HCT116 (cell line): ENCODE results near the gene TMEM121B. TPM values are rescaled to one million over a fixed set of nuclear protein-coding genes. Genes with fewer than 3 reads are reported as not detected.

Source experiments
- ATAC-seq: fragments of 200-7000 bp; cut with Tn5 transposase; 2 replicates; pipeline ENCODE4 v1.9.1; 2020; ENCODE audit warnings: mild to moderate bottlenecking, moderate library complexity
- BruUV-seq: library from RNA; stranded (reverse); fragments of 400-500 nt; replicated peaks from 2 replicates; lab custom pipeline; 2021; lab: Mats Ljungman, UMichigan
- CTCF ChIA-PET: fragments of 300-600 bp; sonication (Branson Sonifier 250); formaldehyde crosslinking; loops from one replicate; lab custom pipeline; 2021; ENCODE audit warnings: antibody characterized with exemption; lab: Charles Lee
- POLR2A ChIA-PET: fragments of 300-600, 350-600 bp; sonication (Branson Sonifier 250); formaldehyde crosslinking; loops from one replicate; lab custom pipeline; 2021; ENCODE audit warnings: antibody characterized with exemption; lab: Charles Lee
- RAD21 ChIA-PET, 2 experiments: fragments of 300-600 bp; sonication (Branson Sonifier 250); formaldehyde crosslinking; loops; one replicate each; lab custom pipeline; 2023; ENCODE audit warnings: low total read pairs in 2 of 2; ENCODE audit not compliant: uncharacterized antibody in 2 of 2, unreplicated experiment in 2 of 2, low non-redundant PET in 1 of 2; lab: Charles Lee
- DNase-seq: peaks from one replicate; pipeline ENCODE4 v3.0.0-alpha.2; 2010; ENCODE audit warnings: low read depth, low spot score
- H2AFZ ChIP-seq: fragments of 200-600 bp; shearing (Covaris generic), sonication (generic); 2 replicates; pipeline ENCODE4 v1.6.1; 2017; ENCODE audit warnings: low read depth, mixed run types, mixed read lengths, antibody characterized with exemption, low read length; ENCODE audit not compliant: poor library complexity, severe bottlenecking
- H3K27ac ChIP-seq: 2 replicates; pipeline ENCODE4 v1.5.1; 2012; ENCODE audit warnings: low read depth, low read length
- H3K27me3 ChIP-seq: fragments of 200-600 bp; sonication (generic); 2 replicates; pipeline ENCODE4 v1.6.1; 2016; ENCODE audit warnings: mixed run types, low read length, mixed read lengths; ENCODE audit not compliant: insufficient read depth
- H3K36me3 ChIP-seq, 2 experiments: fragments of 200-500 bp in 1 of 2; fragments of 200-600 bp in 1 of 2; sonication (Bioruptor generic) in 1 of 2; sonication (generic) in 1 of 2; 2 replicates each; pipeline versions ENCODE4 v1.5.1 to v1.6.1; 2014 to 2016; ENCODE audit warnings: low read length in 2 of 2, inconsistent platforms in 1 of 2, mixed read lengths in 1 of 2, mixed run types in 1 of 2; ENCODE audit not compliant: insufficient read depth in 2 of 2, control insufficient read depth in 1 of 2
- H3K4me1 ChIP-seq, 2 experiments: fragments of 200-600 bp in 1 of 2; sonication (generic) in 1 of 2; 2 replicates each; pipeline versions ENCODE4 v1.5.1 to v1.6.1; 2012 to 2017; ENCODE audit warnings: low read length in 2 of 2, inconsistent platforms in 1 of 2, mild to moderate bottlenecking in 1 of 2, mixed read lengths in 1 of 2, mixed run types in 1 of 2, moderate library complexity in 1 of 2; ENCODE audit not compliant: insufficient read depth in 2 of 2, control insufficient read depth in 1 of 2
- H3K4me2 ChIP-seq: fragments of 200-600 bp; sonication (generic); 2 replicates; pipeline ENCODE4 v1.6.1; 2017; ENCODE audit warnings: mixed run types, low read length, mixed read lengths
- H3K4me3 ChIP-seq, 2 experiments: fragments of 200-600 bp in 1 of 2; sonication (generic) in 1 of 2; replicated peaks in 1 of 2; 2 replicates each; pipeline ENCODE4 v1.5.1; 2011 to 2016; ENCODE audit warnings: low read length in 2 of 2, control low read depth in 1 of 2, low read depth in 1 of 2, mild to moderate bottlenecking in 1 of 2, mixed read lengths in 1 of 2, mixed run types in 1 of 2
- H3K79me2 ChIP-seq: fragments of 200-600 bp; sonication (generic); 2 replicates; pipeline ENCODE4 v1.6.1; 2017; ENCODE audit warnings: mild to moderate bottlenecking, mixed run types, low read length, moderate library complexity, mixed read lengths; ENCODE audit not compliant: insufficient read depth
- H3K9ac ChIP-seq: fragments of 200-600 bp; sonication (generic); 2 replicates; pipeline ENCODE4 v1.6.1; 2016; ENCODE audit warnings: low read length, mixed read lengths
- H3K9me2 ChIP-seq: fragments of 200-600 bp; sonication (generic), shearing (Covaris generic); 2 replicates; pipeline ENCODE4 v1.6.1; 2017; ENCODE audit warnings: mixed run types, mild to moderate bottlenecking, moderate library complexity; ENCODE audit not compliant: insufficient read depth
- H3K9me3 ChIP-seq, 2 experiments: fragments of 200-500 bp in 1 of 2; fragments of 200-600 bp in 1 of 2; sonication (Bioruptor generic) in 1 of 2; sonication (generic) in 1 of 2; 2 replicates each; pipeline ENCODE4 v1.6.1; 2014 to 2017; ENCODE audit warnings: low read length in 2 of 2, mixed read lengths in 2 of 2, inconsistent platforms in 1 of 2, low read depth in 1 of 2, mild to moderate bottlenecking in 1 of 2, mixed run types in 1 of 2, moderate library complexity in 1 of 2; ENCODE audit not compliant: control insufficient read depth in 1 of 2, insufficient read depth in 1 of 2
- H4K20me1 ChIP-seq: fragments of 200-600 bp; sonication (generic), shearing (Covaris generic); 2 replicates; pipeline ENCODE4 v1.6.1; 2017; ENCODE audit warnings: mixed run types, mild to moderate bottlenecking, moderate library complexity; ENCODE audit not compliant: insufficient read depth
- CBX3 ChIP-seq: IDR thresholded peaks from 2 replicates; pipeline ENCODE4 v1.6.1; 2012; ENCODE audit warnings: low read depth
- CEBPB ChIP-seq: IDR thresholded peaks from 2 replicates; pipeline ENCODE4 v1.6.1; 2012; ENCODE audit warnings: low read depth
- EGR1 ChIP-seq: IDR thresholded peaks from 2 replicates; pipeline ENCODE4 v1.6.1; 2012; ENCODE audit warnings: low read depth
- ELF1 ChIP-seq: IDR thresholded peaks from 2 replicates; pipeline ENCODE4 v1.6.1; 2012; ENCODE audit warnings: low read depth, borderline replicate concordance
- EZH2 ChIP-seq: fragments of 200-600 bp; sonication (generic); IDR thresholded peaks from 2 replicates; pipeline ENCODE4 v1.6.1; 2017; ENCODE audit warnings: antibody characterized with exemption, mixed run types
- EZH2phosphoT487 ChIP-seq: fragments of 200-600 bp; IDR thresholded peaks from 2 replicates; pipeline ENCODE4 v1.6.1; 2018; ENCODE audit warnings: antibody characterized with exemption, borderline replicate concordance
- JUND ChIP-seq: IDR thresholded peaks from 2 replicates; pipeline ENCODE4 v1.6.1; 2012
- POLR2A ChIP-seq: IDR thresholded peaks from 2 replicates; pipeline ENCODE4 v1.7.0; 2011; ENCODE audit warnings: borderline replicate concordance; ENCODE audit not compliant: insufficient read depth, insufficient read length; ENCODE audit errors: extremely low read depth
- POLR2AphosphoS5 ChIP-seq: IDR thresholded peaks from 2 replicates; pipeline ENCODE4 v1.6.1; 2011; ENCODE audit warnings: mild to moderate bottlenecking, low read depth, low read length, moderate library complexity
- RAD21 ChIP-seq: IDR thresholded peaks from 2 replicates; pipeline ENCODE4 v1.6.1; 2012; ENCODE audit warnings: low read depth, mild to moderate bottlenecking
- SIN3A ChIP-seq: IDR thresholded peaks from 2 replicates; pipeline ENCODE4 v1.6.1; 2012; ENCODE audit warnings: low read depth
- SP1 ChIP-seq: IDR thresholded peaks from 2 replicates; pipeline ENCODE4 v1.6.1; 2012; ENCODE audit warnings: low read depth
- ZFX ChIP-seq: fragments of 450-650 bp; IDR thresholded peaks from 2 replicates; pipeline ENCODE4 v1.6.1; 2017
- ZNF274 ChIP-seq: fragments of 200-500 bp; sonication (Bioruptor generic); IDR thresholded peaks from 2 replicates; pipeline ENCODE4 v1.6.1; 2014; ENCODE audit warnings: mild to moderate bottlenecking, low read depth, low read length, inconsistent platforms
- intact Hi-C: fragments of 100-400 bp; cut with micrococcal nuclease; formaldehyde crosslinking; loops from 2 replicates; pipeline ENCODE4 v1.10.0; 2022
- total RNA-seq: library from RNA; stranded (reverse); gene quantifications from one replicate; pipeline ENCODE4 v1.2.1, GENCODE V29; 2021; ENCODE audit not compliant: unreplicated experiment
- TF ChIP-seq, protein P1 (sequence below): IDR thresholded peaks from 2 replicates; pipeline ENCODE4 v1.6.1; 2012
- TF ChIP-seq, protein P2 (sequence below): IDR thresholded peaks from 2 replicates; pipeline ENCODE4 v1.6.1; 2012; ENCODE audit warnings: low read depth
- TF ChIP-seq, protein P3 (sequence below): IDR thresholded peaks from 2 replicates; pipeline ENCODE4 v1.6.1; 2011; ENCODE audit warnings: mild to moderate bottlenecking, low read length, moderate library complexity; ENCODE audit not compliant: insufficient replicate concordance; ENCODE audit errors: extremely low read depth
- TF ChIP-seq, protein P4 (sequence below), 3 experiments: fragments of 200-600 bp in 1 of 3; sonication (generic) in 1 of 3; IDR thresholded peaks in 2 of 3; conservative IDR thresholded peaks in 1 of 3; 2 replicates each; pipeline ENCODE4 v1.5.1; 2012 to 2017; ENCODE audit warnings: low read depth in 2 of 3, low read length in 2 of 3, antibody characterized with exemption in 1 of 3, borderline replicate concordance in 1 of 3, control low read depth in 1 of 3, mild to moderate bottlenecking in 1 of 3, mixed read lengths in 1 of 3, mixed run types in 1 of 3, moderate library complexity in 1 of 3; ENCODE audit not compliant: insufficient read depth in 1 of 3

The TMEM121B gene
- total RNA-seq, 1 experiment from 2014 or later, result 0.57 TPM

DNA sequence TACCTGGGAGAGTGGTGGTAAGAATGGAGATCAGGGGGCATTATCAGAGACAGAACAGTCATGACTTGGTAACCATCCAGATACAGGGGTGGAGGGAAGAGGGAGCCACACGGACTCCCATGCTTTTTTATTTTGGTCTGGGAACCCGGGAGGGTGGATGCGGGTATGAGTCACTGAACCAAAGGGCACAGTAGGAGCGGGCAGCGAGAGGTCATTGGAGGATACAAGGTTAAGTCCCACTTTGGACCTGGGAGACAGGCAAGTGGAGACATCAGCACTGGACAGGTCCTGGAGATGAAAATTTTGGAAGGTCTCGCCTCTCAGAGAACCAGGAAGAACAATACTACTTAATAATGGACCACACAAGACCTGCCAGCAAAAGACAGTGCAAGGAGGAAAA lies 31.2 kb upstream of the TMEM121B start:
- TF ChIP-seq ELF1 (no peak), CEBPB (no peak), ZFX (no peak), RAD21 (no peak), CBX3 (no peak), EZH2phosphoT487 (no peak), JUND (no peak), EZH2 (no peak), POLR2AphosphoS5 (no peak), ZNF274 (no peak), EGR1 (no peak), SP1 (no peak), POLR2A (no peak), SIN3A (no peak)
- TF ChIP-seq, protein P1, sequence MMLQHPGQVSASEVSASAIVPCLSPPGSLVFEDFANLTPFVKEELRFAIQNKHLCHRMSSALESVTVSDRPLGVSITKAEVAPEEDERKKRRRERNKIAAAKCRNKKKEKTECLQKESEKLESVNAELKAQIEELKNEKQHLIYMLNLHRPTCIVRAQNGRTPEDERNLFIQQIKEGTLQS, result no peak
- TF ChIP-seq, protein P2, sequence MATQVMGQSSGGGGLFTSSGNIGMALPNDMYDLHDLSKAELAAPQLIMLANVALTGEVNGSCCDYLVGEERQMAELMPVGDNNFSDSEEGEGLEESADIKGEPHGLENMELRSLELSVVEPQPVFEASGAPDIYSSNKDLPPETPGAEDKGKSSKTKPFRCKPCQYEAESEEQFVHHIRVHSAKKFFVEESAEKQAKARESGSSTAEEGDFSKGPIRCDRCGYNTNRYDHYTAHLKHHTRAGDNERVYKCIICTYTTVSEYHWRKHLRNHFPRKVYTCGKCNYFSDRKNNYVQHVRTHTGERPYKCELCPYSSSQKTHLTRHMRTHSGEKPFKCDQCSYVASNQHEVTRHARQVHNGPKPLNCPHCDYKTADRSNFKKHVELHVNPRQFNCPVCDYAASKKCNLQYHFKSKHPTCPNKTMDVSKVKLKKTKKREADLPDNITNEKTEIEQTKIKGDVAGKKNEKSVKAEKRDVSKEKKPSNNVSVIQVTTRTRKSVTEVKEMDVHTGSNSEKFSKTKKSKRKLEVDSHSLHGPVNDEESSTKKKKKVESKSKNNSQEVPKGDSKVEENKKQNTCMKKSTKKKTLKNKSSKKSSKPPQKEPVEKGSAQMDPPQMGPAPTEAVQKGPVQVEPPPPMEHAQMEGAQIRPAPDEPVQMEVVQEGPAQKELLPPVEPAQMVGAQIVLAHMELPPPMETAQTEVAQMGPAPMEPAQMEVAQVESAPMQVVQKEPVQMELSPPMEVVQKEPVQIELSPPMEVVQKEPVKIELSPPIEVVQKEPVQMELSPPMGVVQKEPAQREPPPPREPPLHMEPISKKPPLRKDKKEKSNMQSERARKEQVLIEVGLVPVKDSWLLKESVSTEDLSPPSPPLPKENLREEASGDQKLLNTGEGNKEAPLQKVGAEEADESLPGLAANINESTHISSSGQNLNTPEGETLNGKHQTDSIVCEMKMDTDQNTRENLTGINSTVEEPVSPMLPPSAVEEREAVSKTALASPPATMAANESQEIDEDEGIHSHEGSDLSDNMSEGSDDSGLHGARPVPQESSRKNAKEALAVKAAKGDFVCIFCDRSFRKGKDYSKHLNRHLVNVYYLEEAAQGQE, result no peak
- TF ChIP-seq, protein P3, sequence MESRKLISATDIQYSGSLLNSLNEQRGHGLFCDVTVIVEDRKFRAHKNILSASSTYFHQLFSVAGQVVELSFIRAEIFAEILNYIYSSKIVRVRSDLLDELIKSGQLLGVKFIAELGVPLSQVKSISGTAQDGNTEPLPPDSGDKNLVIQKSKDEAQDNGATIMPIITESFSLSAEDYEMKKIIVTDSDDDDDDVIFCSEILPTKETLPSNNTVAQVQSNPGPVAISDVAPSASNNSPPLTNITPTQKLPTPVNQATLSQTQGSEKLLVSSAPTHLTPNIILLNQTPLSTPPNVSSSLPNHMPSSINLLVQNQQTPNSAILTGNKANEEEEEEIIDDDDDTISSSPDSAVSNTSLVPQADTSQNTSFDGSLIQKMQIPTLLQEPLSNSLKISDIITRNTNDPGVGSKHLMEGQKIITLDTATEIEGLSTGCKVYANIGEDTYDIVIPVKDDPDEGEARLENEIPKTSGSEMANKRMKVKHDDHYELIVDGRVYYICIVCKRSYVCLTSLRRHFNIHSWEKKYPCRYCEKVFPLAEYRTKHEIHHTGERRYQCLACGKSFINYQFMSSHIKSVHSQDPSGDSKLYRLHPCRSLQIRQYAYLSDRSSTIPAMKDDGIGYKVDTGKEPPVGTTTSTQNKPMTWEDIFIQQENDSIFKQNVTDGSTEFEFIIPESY, result no peak
- TF ChIP-seq, protein P4, sequence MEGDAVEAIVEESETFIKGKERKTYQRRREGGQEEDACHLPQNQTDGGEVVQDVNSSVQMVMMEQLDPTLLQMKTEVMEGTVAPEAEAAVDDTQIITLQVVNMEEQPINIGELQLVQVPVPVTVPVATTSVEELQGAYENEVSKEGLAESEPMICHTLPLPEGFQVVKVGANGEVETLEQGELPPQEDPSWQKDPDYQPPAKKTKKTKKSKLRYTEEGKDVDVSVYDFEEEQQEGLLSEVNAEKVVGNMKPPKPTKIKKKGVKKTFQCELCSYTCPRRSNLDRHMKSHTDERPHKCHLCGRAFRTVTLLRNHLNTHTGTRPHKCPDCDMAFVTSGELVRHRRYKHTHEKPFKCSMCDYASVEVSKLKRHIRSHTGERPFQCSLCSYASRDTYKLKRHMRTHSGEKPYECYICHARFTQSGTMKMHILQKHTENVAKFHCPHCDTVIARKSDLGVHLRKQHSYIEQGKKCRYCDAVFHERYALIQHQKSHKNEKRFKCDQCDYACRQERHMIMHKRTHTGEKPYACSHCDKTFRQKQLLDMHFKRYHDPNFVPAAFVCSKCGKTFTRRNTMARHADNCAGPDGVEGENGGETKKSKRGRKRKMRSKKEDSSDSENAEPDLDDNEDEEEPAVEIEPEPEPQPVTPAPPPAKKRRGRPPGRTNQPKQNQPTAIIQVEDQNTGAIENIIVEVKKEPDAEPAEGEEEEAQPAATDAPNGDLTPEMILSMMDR (IDR thresholded peaks at IDR 0.05 in 2 of 3, conservative IDR thresholded peaks at IDR 0.05 in 1 of 3; ENCODE audit: borderline replicate concordance in 1 of 3, insufficient read depth in 1 of 3, low read depth in 2 of 3, low read length in 2 of 3), result no peak
- H3K4me3 ChIP-seq, result no peak overlapping the region
- no peak overlapping the region for H3K27ac ChIP-seq
- intact Hi-C loops, result loop anchor here (5.0 kb wide), 2 partner anchors 55 to 70 kb away; partner anchors contain the start of gene IL17RA
- H3K9me2 ChIP-seq, result no peaks in the 10 kb centered on the region
- H3K27me3 ChIP-seq, result no peaks in the 10 kb centered on the region
- H4K20me1 ChIP-seq, result peaks cover 7% of the 10 kb centered on the region; the same call in 1 of the 2 replicates
- no peak overlapping the region for H3K9ac ChIP-seq
- ATAC-seq (no peak), DNase-seq (no peak)
- H3K9me3 ChIP-seq, result no peaks in the 10 kb centered on the region
- POLR2A ChIA-PET, result no interaction called here
- RAD21 ChIA-PET, result no interaction called here
- peaks cover 3 to 15% of the 10 kb centered on the region in 2 experiments; a peak in 3 of 4 replicates for H3K4me1 ChIP-seq
- peaks cover 8 to 22% of the 10 kb centered on the region in 2 experiments; a peak in 3 of 4 replicates for H3K36me3 ChIP-seq
- no peak overlapping the region for H2AFZ ChIP-seq
- peaks cover 95% of the 10 kb centered on the region for H3K79me2 ChIP-seq
- H3K4me2 ChIP-seq, result no peak overlapping the region
- CTCF ChIA-PET, result no interaction called here
- no TSS peak for BruUV-seq
